IPS DF 4.7 (cell line): ENCODE data around the gene CACNA1H.

Experiments used
- DNase-seq: peaks from one replicate; pipeline ENCODE4 v3.0.0-alpha.2; 2013; ENCODE audit warnings: low spot score; ENCODE audit errors: extremely low read depth

The CACNA1H gene

DNA sequence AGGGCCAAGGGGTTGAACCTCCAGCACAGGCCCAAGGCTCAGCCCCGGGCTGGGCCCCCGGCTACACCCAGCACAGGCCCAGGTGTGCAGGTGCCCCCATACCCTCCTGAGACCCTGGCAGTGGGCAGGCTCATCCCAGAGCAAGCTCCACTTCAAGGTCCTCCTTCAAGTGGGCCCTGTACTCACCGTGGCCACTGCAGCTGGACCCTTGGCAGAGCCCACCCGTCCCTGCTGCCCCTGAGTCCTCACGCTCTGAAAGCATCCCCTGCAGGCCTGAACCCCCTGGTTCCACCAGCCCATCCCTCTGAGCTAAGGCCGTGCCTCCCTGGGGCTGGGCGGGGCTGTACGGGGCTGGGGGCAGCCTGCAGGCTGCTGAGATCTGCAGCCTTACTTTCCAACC lies 11.2 kb upstream of the CACNA1H start:
- no peak for DNase-seq

DNA sequence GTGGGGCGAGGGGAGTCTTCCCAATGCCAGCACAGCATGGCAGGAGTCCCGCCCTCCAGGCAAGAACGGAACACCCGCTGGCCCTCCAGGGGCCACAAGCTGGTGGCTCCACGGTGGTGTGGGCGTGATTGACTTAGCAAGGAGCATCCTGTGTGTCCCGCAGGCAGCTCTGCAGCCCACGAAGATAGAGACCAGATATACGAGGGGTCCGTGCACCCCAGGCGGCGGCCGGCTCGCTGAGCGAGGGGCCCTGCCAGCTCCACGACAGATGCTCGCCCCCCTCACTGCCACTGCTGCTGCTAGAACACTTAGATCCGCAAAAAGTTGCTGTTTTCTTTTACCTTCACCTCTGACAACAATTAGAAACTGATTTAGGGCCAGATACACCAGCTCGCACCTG lies 10.0 kb upstream of the CACNA1H start:
- DNase-seq, result no peak

DNA sequence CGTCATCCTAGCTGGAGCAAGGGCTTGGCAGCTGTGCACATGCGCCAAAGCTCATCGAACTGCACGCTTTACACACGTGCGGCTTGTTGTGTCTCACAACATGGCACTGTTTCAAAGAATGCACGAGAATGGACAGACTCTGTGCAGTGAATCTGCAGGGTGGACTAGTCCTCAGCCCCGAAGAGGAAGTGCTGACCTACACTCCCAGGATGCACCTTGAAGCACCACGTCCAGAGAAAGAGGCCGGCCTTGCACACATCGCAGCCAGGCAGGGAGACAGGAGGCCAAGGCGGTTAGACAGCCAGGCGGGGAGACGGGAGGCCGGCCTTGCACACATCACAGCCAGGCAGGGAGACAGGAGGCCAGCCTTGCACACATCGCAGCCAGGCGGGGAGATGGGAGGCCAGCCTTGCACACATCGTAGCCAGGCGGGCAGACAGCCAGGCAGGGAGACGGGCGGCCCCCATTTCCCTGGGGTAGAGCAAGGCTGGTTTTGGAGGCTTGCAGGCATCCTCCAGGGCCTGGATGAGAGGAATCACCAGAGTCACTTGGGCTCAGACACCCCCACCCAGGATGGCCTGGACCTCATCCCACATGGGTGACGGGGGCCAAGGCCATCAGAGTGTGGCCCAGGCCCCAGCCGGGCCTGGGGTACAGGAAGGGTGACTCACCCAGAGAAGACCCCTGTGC lies 9.0 kb upstream of the CACNA1H start:
- DNase-seq, result no peak

DNA sequence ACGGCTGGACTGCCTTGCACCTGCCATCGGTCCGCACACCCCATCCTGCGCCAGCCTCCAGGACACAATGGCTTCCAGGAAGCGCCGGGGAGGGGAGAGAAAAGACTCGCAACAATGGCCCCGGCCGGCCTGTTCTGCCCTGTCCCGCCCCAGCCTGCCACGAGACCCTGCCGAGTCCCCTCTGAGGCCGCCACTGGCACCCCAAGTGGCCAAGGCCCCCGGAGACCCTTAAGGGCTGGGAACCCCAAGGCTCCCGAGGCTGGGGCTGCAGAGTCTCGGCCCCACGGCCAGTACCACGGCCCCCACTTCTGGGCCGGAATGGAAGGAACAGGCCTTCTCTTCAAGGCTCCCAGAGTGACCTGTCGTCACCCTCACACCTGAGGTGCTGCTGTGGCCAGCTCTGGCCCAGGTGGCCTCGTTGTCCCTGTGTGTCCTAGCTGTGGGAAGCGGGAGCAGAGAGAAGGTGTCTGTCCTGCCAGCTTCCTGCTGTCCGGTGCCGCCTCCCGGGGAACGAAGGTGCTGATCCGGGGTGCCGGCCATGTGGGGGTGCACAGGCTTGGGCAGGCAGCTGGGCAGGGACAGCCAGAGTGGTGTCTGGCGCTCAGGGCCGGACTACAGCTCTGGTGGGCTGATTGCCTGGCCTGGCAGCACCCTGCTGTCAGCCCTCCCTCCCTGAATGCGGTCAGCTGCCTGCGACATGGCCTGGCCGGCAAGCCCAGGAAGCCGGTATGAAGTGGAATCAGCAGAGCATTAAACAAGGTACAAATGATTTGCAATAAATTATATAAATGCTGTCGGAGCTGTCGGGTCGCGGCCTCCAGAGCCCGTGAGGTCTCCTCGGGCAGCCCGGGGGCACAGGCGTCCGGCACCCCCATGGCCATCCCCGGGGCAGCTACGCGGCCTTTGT lies 8.2 kb upstream of the CACNA1H start:
- DNase-seq, result no peak

DNA sequence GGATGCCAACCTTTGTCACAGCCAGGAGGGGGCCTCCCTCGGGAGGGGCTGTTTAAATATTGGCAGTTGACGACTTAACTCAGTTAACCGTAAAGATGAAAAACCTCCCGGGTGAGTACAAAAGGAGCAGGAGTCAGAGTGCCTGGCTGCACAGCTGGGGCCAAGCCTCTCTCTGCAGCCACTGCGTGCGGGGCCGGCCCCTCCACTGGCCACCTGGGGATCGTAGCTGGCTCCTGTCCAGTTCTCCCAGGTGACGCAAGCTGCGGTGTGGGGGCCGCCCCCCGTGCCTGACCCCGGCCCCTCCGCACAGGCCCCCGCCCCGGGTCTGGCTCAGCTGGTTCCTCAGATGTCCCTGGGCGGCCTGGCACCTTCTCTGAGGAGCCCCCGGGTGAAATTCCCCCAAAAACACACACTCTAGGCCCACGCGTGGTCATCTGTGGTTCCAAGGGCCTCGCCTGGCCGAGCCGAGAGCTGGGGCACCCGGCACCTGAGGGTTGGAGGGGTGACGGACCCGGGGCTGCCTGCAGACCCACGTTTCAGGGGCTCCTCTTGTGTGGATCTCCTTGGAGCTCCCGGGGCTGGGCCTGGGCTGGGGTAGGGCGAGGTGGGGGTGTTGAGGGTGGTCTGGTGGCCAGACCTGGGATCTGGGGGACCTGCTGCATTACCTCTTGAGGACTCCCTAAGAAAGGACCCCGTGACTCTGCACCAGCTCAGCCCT lies 7.4 kb upstream of the CACNA1H start:
- DNase-seq, result no peak

DNA sequence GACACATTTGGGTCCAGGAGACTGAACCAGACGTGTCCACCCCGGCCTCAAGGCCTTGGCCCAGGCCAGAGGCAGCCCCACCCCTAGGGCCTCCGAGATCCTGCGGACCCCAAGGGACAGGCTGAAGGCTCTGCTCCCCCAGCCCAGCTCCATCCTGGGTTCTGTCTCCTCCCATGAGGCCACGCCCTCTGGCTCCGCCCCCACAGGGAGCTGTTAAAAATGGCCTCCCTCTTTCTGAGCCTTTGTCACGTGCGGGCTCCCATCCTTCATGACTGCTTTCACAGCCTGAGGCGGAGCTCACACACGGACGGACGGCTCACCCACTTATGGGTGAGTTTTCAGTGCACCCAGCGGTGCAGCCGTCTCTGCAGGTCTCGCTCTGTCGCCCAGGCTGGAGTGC lies 6.5 kb upstream of the CACNA1H start:
- DNase-seq, result no peak

DNA sequence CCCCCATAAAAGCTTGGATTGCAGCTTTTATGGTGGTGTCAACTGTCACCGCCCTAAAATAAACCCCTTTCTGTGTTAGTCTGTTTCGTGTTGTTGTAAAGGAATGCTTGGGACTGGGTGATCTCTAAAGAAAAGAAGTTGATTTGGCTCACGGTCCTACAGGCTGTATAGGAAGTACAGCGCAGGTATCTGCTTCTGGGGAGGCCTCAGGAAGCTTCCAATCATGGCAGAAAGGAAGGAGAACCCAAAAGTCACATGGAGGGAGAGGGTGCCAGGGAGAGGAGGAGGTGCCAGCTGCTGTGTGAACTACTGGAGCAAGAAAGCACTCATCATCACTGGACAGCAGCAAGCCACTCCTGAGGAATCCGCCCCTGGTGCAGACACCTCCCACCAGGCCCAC lies 5.9 kb upstream of the CACNA1H start:
- DNase-seq, result no peak

DNA sequence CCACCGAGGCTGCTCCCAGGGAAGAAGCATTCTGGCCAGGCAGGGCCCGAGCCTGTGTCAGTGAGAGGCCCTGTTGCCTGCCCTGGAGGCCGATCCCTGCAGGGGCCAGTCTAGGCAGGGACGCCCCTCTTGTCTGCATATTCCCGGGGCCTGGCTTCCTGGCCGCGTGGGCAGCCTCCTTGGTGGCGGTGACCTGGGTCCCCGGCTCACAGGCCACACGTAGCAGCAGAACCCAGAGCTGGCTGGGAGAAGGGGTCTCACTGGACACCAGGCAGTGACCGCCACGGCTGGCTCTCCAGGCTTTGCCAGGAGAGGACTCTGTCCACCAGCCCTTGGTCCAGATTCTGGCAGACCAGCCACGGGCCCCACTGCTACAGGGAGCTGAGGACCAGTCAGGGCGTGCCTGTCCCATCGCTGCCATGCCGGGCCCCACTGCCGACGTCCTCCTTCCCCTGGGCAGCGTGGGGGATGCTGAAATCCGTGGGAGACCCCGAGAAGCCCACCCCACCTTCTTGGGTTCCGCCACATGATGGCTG lies 3.7 kb upstream of the CACNA1H start:
- DNase-seq, result no peak

DNA sequence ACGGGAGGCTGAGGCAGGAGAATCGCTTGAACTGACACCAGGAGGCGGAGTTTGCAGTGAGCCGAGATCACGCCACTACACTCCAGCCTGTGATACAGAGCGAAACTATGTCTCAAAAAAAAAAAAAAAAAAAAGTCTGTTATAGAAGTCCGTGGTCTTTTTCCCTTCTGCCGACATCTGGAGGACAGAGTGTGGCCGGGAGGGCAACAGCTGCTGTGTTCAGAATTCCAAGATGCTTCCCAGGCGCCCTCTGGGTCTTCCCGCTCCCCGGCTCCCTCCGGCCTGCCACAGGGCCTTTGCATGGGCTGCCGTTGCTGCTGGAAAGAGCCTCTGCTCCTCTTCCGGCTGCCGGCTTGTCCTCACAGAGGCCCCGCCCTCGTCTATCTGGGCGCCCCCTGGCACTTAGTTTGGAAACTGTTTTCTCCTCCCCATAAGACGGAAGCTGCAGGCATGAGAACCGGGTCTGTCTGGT lies 2.4 kb upstream of the CACNA1H start:
- no peak for DNase-seq

DNA sequence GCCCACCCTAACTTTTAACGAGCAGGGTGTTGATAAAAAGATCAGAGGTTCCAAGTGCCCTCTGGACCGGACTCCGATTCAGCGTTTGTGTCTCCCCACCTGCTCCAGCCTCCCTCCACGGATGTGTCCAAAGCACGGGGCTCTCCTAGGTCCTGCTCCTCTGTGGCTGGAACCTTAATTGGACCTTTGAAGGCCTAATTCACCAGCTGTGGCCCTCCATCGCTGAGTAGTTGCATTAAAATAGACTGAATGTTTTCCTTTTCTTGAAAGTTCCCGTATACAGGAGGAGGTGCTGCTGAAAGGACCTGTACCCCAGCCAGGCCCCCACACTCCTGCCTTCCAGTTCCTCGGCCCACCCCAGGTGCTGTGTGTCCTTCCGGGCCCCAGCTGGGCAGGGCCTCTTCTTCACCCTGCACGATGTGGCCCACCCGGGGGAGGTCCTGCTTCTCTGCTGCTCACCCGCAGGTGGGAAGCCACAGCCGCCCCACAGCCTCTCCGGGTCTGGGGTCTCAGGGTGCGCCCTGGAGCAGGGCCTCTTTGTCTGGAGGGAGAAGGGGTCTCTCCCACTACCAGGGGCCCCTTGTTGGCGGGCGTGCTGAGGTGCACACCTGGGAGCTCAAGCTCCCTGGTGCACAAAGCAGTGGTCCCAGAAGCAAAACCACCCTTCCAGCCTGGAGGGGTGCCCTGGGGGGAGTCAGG lies 1.3 kb upstream of the CACNA1H start:
- no peak for DNase-seq

DNA sequence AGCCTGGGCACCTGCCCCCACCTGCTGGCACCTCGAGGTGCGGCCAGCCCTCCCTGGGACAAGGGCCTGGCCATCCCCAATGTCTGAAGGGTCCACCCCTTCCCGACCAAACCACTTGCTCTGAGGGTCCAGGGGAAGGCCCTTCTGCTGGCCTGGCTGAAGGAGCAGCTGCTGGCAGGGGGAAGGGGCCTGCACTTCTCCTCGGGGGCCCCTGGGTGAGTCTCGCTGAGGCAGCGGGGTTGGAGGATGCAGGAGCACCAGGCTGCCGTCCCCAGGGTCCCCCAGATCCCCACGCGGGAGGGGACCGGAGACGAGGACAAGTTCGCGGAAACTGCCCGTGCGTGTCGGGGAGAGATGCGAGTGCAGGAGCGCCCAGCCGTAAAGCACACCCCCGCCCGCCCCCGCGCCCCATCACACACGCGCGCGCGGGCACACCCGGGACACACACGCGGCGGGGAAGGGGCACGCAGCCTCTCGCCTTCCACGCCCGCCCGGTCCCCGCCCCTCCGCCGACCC lies 725 bp upstream of the CACNA1H start:
- no peak for DNase-seq

DNA sequence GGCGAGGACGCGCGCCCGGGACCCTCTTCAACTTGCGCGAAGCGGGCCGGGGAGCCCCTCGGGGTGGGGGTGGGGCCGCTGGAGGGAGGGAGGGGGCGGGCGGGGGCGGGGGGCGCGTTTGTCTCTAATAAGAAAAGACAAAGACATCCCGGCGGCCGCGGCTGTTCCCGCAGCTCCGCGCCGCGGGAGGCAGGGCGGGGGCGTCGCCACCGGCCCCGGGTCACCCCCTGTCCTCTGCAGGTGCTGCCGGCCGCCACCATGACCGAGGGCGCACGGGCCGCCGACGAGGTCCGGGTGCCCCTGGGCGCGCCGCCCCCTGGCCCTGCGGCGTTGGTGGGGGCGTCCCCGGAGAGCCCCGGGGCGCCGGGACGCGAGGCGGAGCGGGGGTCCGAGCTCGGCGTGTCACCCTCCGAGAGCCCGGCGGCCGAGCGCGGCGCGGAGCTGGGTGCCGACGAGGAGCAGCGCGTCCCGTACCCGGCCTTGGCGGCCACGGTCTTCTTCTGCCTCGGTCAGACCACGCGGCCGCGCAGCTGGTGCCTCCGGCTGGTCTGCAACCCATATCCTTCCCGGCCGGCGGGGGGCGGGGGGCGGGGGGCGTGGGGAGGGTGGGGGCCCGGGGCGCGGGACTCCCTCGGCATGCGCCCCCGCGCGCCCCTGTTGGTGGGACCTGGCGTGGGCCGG lies 714 bp downstream of the CACNA1H start:
- no peak for DNase-seq

DNA sequence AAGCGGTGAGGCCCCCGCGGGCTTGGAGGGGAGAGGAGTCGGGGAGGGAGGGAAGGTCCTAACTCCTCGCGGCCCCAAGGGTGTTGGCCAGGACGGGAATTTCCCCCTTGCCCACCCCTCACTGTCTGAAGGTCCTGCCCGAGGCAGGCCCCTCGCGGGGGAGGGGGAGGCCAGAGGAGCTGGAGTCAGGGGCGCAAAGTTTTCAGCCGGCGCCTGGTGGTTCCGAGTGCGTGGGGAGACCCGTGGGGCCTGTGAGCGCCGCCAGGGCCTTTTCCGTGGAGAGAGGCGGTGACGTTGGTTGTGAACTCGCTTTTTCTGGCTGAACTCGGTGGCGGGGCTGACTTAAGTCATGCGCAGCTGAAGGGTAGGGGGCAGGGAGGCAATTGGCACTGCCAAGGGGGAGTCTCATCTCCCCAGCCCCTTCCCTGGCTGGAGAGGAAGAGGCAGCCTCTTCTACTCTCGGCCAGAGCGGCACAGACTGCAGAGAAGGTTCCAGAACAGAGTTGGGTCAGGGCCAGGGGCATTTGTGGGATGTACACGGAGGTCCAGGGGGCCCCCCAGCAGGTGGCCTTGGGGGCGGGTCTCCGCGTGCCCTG lies 1.5 kb downstream of the CACNA1H start:
- no peak for DNase-seq

DNA sequence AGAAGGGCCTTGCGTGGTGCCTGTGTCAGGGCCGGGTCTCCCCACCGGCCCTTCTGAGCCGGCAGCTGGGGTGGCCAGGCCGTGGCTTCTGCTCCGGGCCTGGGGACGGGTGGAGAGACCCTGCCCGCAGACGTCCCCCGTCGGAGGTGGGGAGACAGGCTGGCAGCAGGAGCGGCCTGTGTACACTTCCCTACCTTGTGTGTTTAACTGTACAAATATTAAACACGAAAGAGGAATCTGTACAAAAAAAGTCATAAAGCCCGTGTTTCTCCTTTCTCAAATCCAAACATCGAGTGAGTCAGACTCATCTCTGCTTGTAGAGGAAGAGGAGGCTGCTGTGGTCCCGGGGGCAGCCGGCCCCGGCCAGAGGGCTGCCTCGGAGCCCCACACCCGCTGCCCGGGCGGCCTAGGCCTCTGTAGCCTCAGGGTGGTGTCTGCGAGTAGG lies 2.0 kb downstream of the CACNA1H start:
- no peak for DNase-seq

DNA sequence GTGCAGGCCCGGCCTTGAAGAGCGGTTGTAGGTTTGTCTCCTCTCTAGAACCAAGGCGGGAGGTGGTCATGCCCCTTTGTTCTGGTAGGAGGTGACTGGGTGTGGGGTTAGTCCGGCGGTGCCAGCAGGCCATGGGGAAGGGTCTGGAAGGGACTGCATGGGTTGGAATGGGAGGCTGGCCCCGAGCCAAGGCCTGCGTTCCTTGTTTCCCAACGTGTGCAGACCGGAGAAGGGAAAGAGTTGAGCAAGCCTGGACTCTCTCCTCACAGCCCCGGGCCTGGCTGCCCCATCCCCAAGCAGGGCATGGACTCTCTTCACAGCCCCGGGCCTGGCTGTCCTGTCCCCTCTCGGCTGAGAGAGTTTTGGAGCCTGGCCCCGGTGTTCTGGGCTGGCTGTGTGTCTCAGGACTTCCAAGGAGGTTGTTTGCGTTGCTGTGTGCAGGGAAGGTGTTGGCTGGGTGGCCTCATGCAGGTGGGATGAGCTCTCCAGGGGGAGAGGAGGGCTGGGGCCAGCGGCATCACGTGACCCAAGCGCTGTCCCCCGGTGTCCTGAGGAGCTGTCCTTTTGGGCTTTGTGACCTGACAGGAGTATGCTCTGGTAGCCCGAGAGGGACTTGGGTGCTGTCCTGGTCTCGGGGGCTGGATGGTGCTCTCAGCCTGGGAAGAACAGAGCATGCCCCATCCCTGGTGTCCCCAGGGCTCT lies 2.6 kb downstream of the CACNA1H start:
- no peak for DNase-seq

DNA sequence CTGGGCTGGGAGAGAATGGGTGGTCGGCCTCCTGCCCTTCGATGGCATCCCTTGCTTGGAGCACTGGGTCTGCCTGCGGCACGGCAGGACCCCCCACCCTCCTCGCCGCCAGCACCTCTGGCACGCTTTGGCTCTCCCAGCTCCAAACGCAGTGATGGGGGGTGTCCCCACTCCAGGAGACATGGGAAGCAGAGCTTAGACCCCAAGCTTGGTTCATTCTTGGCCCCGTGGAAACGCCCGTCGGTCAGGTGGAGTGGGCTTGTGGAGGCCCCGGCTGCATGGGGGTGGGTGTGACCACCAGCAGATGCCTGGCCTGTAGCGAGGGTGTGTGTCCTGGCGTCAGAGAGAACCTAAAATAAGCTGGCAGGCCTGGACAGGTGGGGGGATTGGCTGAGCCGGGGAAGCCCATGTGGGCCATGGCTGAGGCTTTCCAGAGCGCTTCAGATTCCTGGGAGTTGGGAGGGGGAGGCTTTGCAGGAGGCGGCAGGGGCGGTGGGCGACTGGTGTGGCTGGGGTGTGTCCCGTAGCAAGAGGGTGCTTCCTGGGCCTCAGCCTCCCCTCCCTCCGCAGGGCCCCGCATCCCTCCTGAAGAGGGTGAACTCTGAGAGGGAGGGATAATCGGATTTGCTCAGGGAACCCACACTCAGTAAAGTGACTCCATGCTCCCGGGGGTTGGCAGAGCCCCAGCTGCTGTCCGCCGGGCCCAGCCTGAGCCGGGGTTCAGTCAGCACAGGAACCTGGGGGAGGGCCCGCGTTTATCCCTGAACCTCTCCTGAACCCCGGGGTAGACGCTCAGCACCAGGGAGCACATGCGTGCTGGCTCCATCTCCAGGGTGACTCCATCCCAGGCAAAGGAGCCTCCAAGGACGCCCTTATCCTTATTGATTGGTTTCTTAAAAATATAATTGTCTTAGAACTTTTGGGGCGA lies 3.4 kb downstream of the CACNA1H start:
- no peak for DNase-seq

DNA sequence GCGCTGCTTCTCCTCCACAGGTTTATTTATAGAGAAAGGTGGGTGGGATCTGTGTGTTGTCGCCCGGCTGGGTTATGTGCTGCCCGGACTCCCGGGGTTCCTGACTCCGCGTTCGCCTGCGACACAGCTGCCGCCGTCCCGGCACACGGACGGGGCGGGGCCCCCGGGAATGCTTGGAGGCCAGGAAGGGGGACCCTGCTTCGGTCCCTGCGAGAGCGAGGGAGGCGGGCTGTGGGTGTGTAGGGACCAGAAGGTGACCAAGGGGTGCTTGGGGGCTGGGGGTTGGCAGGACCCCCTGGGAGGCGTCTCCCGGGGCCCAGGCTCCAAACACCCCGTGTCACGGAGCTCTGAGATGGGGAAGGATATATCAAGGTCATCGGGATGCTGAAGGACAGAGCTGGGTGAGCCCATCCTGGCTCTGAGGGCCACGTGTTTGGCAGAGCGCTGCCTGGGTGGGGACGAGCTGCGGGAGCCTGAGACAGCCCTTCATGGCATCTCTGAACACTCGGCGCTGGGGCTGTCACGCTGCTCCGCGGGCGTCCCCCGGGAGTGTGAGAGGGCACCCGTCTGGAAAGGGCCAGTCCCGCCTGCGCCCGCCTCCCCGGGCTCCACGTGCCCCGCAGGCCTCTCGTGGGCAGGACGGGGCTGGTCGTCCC lies 4.2 kb downstream of the CACNA1H start:
- DNase-seq, result no peak
